Activated CD8-positive, alpha-beta T cell treated with anti-CD3 and anti-CD28 coated beads, Interleukin-2, amount 10 ng/mL, durations not matched to agents 7 days and 5 days (primary cell): Measurements from ENCODE around the gene HTRA1. TPM values are rescaled to one million over a fixed set of nuclear protein-coding genes. Genes with fewer than 3 reads are reported as not detected.

ENCODE experiments used
- ATAC-seq: fragments of 150-1000 bp; cut with Tn5 transposase; one replicate; pipeline ENCODE4 v1.10.0; 2021; ENCODE audit warnings: moderate library complexity
- CTCF ChIA-PET: fragments of 350-600 bp; sonication (Branson Sonifier 250); formaldehyde crosslinking; loops from one replicate; lab custom pipeline; 2021; ENCODE audit warnings: antibody characterized with exemption; lab: Charles Lee
- POLR2A ChIA-PET: fragments of 350-600 bp; sonication (Branson Sonifier 250); formaldehyde crosslinking; loops from one replicate; lab custom pipeline; 2021; ENCODE audit warnings: antibody characterized with exemption; lab: Charles Lee
- DNase-seq: peaks from one replicate; pipeline ENCODE4 v3.0.0-alpha.2; 2020
- H3K27ac Mint-ChIP-seq: one replicate; pipeline ENCODE4 v1.8.0; 2021; ENCODE audit warnings: mild to moderate bottlenecking, mixed read lengths
- H3K27me3 Mint-ChIP-seq: one replicate; pipeline ENCODE4 v1.8.0; 2021; ENCODE audit warnings: low read depth, mixed read lengths
- H3K36me3 Mint-ChIP-seq: one replicate; pipeline ENCODE4 v1.8.0; 2021; ENCODE audit warnings: low read depth, mixed read lengths
- H3K4me1 Mint-ChIP-seq: one replicate; pipeline ENCODE4 v1.8.0; 2021; ENCODE audit warnings: low read depth, mixed read lengths
- H3K4me3 Mint-ChIP-seq: one replicate; pipeline ENCODE4 v1.8.0; 2021; ENCODE audit warnings: mild to moderate bottlenecking, mixed read lengths
- H3K9me3 Mint-ChIP-seq: one replicate; pipeline ENCODE4 v1.8.0; 2022; ENCODE audit warnings: mixed read lengths; ENCODE audit not compliant: insufficient read depth
- total RNA-seq, 2 experiments: library from RNA; stranded (reverse); gene quantifications; one replicate each; pipeline ENCODE4 v1.2.3, GENCODE V29; 2021

Gene HTRA1
- total RNA-seq, 2 experiments from 2014 or later = not detected

GRCh38 chr10:122465401-122466040 lies 4.2 kb downstream of the HTRA1 start:
- Mint-ChIP-seq H3K4me3 (no peak overlapping the region), H3K27ac (no peak overlapping the region), H3K36me3 (no peaks in the 10 kb centered on the region), H3K4me1 (peaks cover 8% of the 10 kb centered on the region), H3K27me3 (peaks cover 64% of the 10 kb centered on the region), H3K9me3 (no peaks in the 10 kb centered on the region)
- DNase-seq (no peak), ATAC-seq (no peak)
- POLR2A ChIA-PET = no interaction called here
- CTCF ChIA-PET = interaction anchor here (1.5 kb wide), 1 partner anchor 100 kb away, joined by 5 read pairs; no protein-coding TSS in a partner anchor

GRCh38 chr10:122466951-122467381 lies 5.6 kb downstream of the HTRA1 start:
- no peak overlapping the region for H3K4me3 Mint-ChIP-seq
- DNase-seq = no peak
- no peak overlapping the region for H3K27ac Mint-ChIP-seq
- H3K36me3 Mint-ChIP-seq = no peaks in the 10 kb centered on the region
- H3K27me3 Mint-ChIP-seq = peaks cover 69% of the 10 kb centered on the region
- POLR2A ChIA-PET = interaction anchor here (0.9 kb wide), 1 partner anchor 26 kb away, joined by 3 read pairs; no protein-coding TSS in a partner anchor
- peaks cover 8% of the 10 kb centered on the region for H3K4me1 Mint-ChIP-seq
- CTCF ChIA-PET = interaction anchor here (0.8 to 1.5 kb wide), 3 partner anchors 32 to 127 kb away, joined by 3 to 9 read pairs (median 3); no protein-coding TSS in a partner anchor
- no peak for ATAC-seq
- H3K9me3 Mint-ChIP-seq = no peaks in the 10 kb centered on the region

- POLR2A ChIA-PET = no interaction called here
- Mint-ChIP-seq H3K9me3 (no peaks in the 10 kb centered on the region), H3K4me3 (no peak overlapping the region), H3K36me3 (no peaks in the 10 kb centered on the region), H3K27me3 (peaks cover 64% of the 10 kb centered on the region), H3K27ac (no peak overlapping the region), H3K4me1 (peaks cover 3% of the 10 kb centered on the region)
- ATAC-seq (no peak), DNase-seq (no peak)
- CTCF ChIA-PET = interaction anchor here (1.5 kb wide), 1 partner anchor 98 kb away, joined by 9 read pairs; no protein-coding TSS in a partner anchor
These were observed 6.3 kb downstream of the HTRA1 start for GRCh38 chr10:122467701-122468100.

GRCh38 chr10:122468307-122468925 lies 7.1 kb downstream of the HTRA1 start:
- H3K27me3 Mint-ChIP-seq = peaks cover 63% of the 10 kb centered on the region
- POLR2A ChIA-PET = interaction anchor here (1.2 kb wide), 1 partner anchor 23 kb away, joined by 4 read pairs; no protein-coding TSS in a partner anchor

GRCh38 chr10:122468926-122469781 lies 7.8 kb downstream of the HTRA1 start:
- Mint-ChIP-seq H3K27ac (no peak overlapping the region), H3K4me3 (no peak overlapping the region), H3K27me3 (peaks cover 62% of the 10 kb centered on the region), H3K36me3 (no peaks in the 10 kb centered on the region), H3K9me3 (no peaks in the 10 kb centered on the region), H3K4me1 (peaks cover 6% of the 10 kb centered on the region)
- ATAC-seq (no peak), DNase-seq (no peak)
- ChIA-PET POLR2A (interaction anchor here (1.2 kb wide), 1 partner anchor 23 kb away, joined by 4 read pairs; no protein-coding TSS in a partner anchor), CTCF (interaction anchor here (0.7 to 1.0 kb wide), 2 partner anchors 34 kb away, joined by 3 read pairs; no protein-coding TSS in a partner anchor)

More at GRCh38 chr10:122468307-122468925, 7.1 kb downstream of the HTRA1 start:
- CTCF ChIA-PET = interaction anchor here (0.7 to 1.0 kb wide), 2 partner anchors 33 to 35 kb away, joined by 3 read pairs; no protein-coding TSS in a partner anchor
- ATAC-seq (no peak), DNase-seq (no peak)
- no peak overlapping the region for H3K27ac Mint-ChIP-seq
- no peak overlapping the region for H3K4me3 Mint-ChIP-seq
- no peaks in the 10 kb centered on the region for H3K36me3 Mint-ChIP-seq
- H3K4me1 Mint-ChIP-seq = no peaks in the 10 kb centered on the region
- H3K9me3 Mint-ChIP-seq = no peaks in the 10 kb centered on the region

- no peak overlapping the region for H3K4me3 Mint-ChIP-seq
- H3K27ac Mint-ChIP-seq = no peak overlapping the region
- ChIA-PET CTCF (no interaction called here), POLR2A (no interaction called here)
- ATAC-seq (no peak), DNase-seq (no peak)
- H3K4me1 Mint-ChIP-seq = peaks cover 13% of the 10 kb centered on the region
- H3K27me3 Mint-ChIP-seq = peaks cover 62% of the 10 kb centered on the region
- H3K36me3 Mint-ChIP-seq = no peaks in the 10 kb centered on the region
- no peaks in the 10 kb centered on the region for H3K9me3 Mint-ChIP-seq
These were observed 8.5 kb downstream of the HTRA1 start for GRCh38 chr10:122469848-122470247.

- Mint-ChIP-seq H3K27me3 (peaks cover 49% of the 10 kb centered on the region), H3K27ac (no peak overlapping the region), H3K36me3 (no peaks in the 10 kb centered on the region), H3K4me3 (no peak overlapping the region), H3K9me3 (no peaks in the 10 kb centered on the region), H3K4me1 (peaks cover 13% of the 10 kb centered on the region)
- ChIA-PET POLR2A (no interaction called here), CTCF (interaction anchor here (1.4 to 1.9 kb wide), 2 partner anchors 94 to 173 kb away, joined by 3 to 5 read pairs; no protein-coding TSS in a partner anchor)
- ATAC-seq (no peak), DNase-seq (no peak)
These were observed 10.3 kb downstream of the HTRA1 start for GRCh38 chr10:122471531-122472177.

GRCh38 chr10:122473116-122473515 lies 11.8 kb downstream of the HTRA1 start:
- ChIA-PET CTCF (interaction anchor here (1.4 to 1.9 kb wide), 2 partner anchors 92 to 174 kb away, joined by 3 to 5 read pairs; no protein-coding TSS in a partner anchor), POLR2A (no interaction called here)
- H3K4me1 Mint-ChIP-seq = peaks cover 13% of the 10 kb centered on the region
- no peak overlapping the region for H3K4me3 Mint-ChIP-seq
- no peak overlapping the region for H3K27ac Mint-ChIP-seq
- no peaks in the 10 kb centered on the region for H3K36me3 Mint-ChIP-seq
- DNase-seq (no peak), ATAC-seq (no peak)
- H3K27me3 Mint-ChIP-seq = peaks cover 39% of the 10 kb centered on the region
- no peaks in the 10 kb centered on the region for H3K9me3 Mint-ChIP-seq

- Mint-ChIP-seq H3K27ac (no peak overlapping the region), H3K27me3 (peaks cover 36% of the 10 kb centered on the region), H3K36me3 (no peaks in the 10 kb centered on the region), H3K4me3 (no peak overlapping the region), H3K9me3 (no peaks in the 10 kb centered on the region), H3K4me1 (peaks cover 13% of the 10 kb centered on the region)
- CTCF ChIA-PET = no interaction called here
- POLR2A ChIA-PET = no interaction called here
- ATAC-seq (no peak), DNase-seq (no peak)
These were observed 12.9 kb downstream of the HTRA1 start for GRCh38 chr10:122474131-122474818.

GRCh38 chr10:122475100-122475499 lies 13.7 kb downstream of the HTRA1 start:
- peaks cover 38% of the 10 kb centered on the region for H3K27me3 Mint-ChIP-seq
- ATAC-seq (no peak), DNase-seq (no peak)
- H3K4me3 Mint-ChIP-seq = no peak overlapping the region
- H3K27ac Mint-ChIP-seq = no peak overlapping the region
- peaks cover 13% of the 10 kb centered on the region for H3K4me1 Mint-ChIP-seq
- ChIA-PET CTCF (no interaction called here), POLR2A (no interaction called here)
- H3K36me3 Mint-ChIP-seq = no peaks in the 10 kb centered on the region
- no peaks in the 10 kb centered on the region for H3K9me3 Mint-ChIP-seq
